Pancreas (tissue), 10 donors: ENCODE results near the gene NFIA. TPM values are rescaled to one million over a fixed set of nuclear protein-coding genes. Genes with fewer than 3 reads are reported as not detected.

Experiments
- ATAC-seq, 4 donors: fragments of 200-7000 bp; cut with Tn5 transposase; one replicate each; pipeline versions ENCODE4 v1.8.0 to v1.9.1; 2020; ENCODE audit warnings: mild to moderate bottlenecking in 4 of 4, moderate library complexity in 4 of 4
- DNase-seq, 6 donors: peaks; one replicate each; pipeline ENCODE4 v3.0.0-alpha.2; 2020
- FAIRE-seq: peaks from 2 replicates; lab custom pipeline; 2012; peaks lifted over from hg19 to GRCh38; lab: Jason Lieb, UNC
- H3K27ac ChIP-seq, 4 donors: fragments of 200-600 bp; sonication (generic); 1 replicate in 3 of 4; 2 replicates in 1 of 4; pipeline versions ENCODE4 v1.5.0 to v1.8.0; 2020
- H3K27me3 ChIP-seq, 4 donors: fragments of 200-600 bp; one replicate each; pipeline ENCODE4 v1.8.0; 2021
- H3K36me3 ChIP-seq, 3 donors: fragments of 200-600 bp; sonication (generic) in 1 of 3; one replicate each; pipeline versions ENCODE4 v1.5.0 to v1.8.0; 2020 to 2021
- H3K4me1 ChIP-seq, 3 donors: fragments of 200-600 bp; one replicate each; pipeline ENCODE4 v1.8.0; 2021
- H3K4me3 ChIP-seq, 4 donors: fragments of 200-600 bp; sonication (generic) in 2 of 4; one replicate each; pipeline versions ENCODE4 v1.5.0 to v1.8.0; 2020 to 2021
- H3K9me3 ChIP-seq, 4 donors: fragments of 200-600 bp; one replicate each; pipeline ENCODE4 v1.8.0; 2021
- CTCF ChIP-seq, 4 donors: fragments of 200-600 bp; sonication (generic) in 3 of 4; IDR thresholded peaks; one replicate each; pipeline versions ENCODE4 v1.5.0 to v1.8.0; 2021; ENCODE audit warnings: antibody characterized with exemption in 4 of 4
- WGBS, 2 donors: extraction: QIAGEN DNeasy Blood & Tissue Kit; methylation state at CpG; one replicate each; pipeline ENCODE4 v1.1.7; 2013; 5-methylcytosine and 5-hydroxymethylcytosine counted together
- intact Hi-C, 3 donors: fragments of 100-400 bp; cut with DNase I; formaldehyde crosslinking; loops; one replicate each; pipeline versions ENCODE4 v1.11.1 to v1.14.2; 2022
- polyA plus RNA-seq, 2 donors: library from polyadenylated mRNA; stranded (reverse); fragments of 200-250 nt; gene quantifications; one replicate each; pipeline ENCODE4 v1.2.3, GENCODE V29; 2013
- total RNA-seq, 6 donors: library from RNA; stranded (reverse); fragmentation: NEBNext Ultra II Directional in 4 of 6; extraction: Animal tissue kit (Norgen Biotek cat#: 25700) in 4 of 6; gene quantifications; one replicate each; pipeline versions ENCODE4 v1.2.1 to v1.2.4, GENCODE V29; 2021 to 2023
- donor health status: healthy with polysubstance abuse.
- donor health status: DM: no; HTN: no; CAD: no; lungs with moderate emphysema.
- donor health status: DM: no; HTN: no; CAD: no.
- donor health status: control.
- donor health status: control.
- donor health status: Bipolar disorder and iron deficiency.
- donor health status: DM: yes; HTN: yes; CAD: no.
- donor health status: DM: no; HTN: no; CAD: no.
- donor health status: DM: no; HTN: no; CAD: no.
- donor health status: DM: yes; HTN: yes; CAD: no.

Gene NFIA
- total and polyA plus RNA-seq, 8 donors, result 4.9 to 48.1 (median 30.2) TPM

- Histone ChIP-seq H3K27me3 (no peaks in the 10 kb centered on the region), H3K27ac (no peak overlapping the region), H3K4me3 (no peak overlapping the region), H3K9me3 (no peaks in the 10 kb centered on the region), H3K4me1 (no peaks in the 10 kb centered on the region), H3K36me3 (no peaks in the 10 kb centered on the region)
- no peak for TF ChIP-seq CTCF (IDR thresholded peaks at IDR 0.05)
- ATAC-seq (no peak), FAIRE-seq (no peak), DNase-seq (no peak)
- intact Hi-C loops, result no loop called here
- 84 to 87% methylated on average over 4 of the region's 4 CpGs for WGBS, 2 donors
Observed at GRCh38 chr1:61504852-61505390, 422.6 kb downstream of the NFIA start.

- Histone ChIP-seq H3K27me3 (no peaks in the 10 kb centered on the region), H3K36me3 (no peaks in the 10 kb centered on the region), H3K9me3 (no peaks in the 10 kb centered on the region), H3K4me3 (no peak overlapping the region), H3K27ac (no peak overlapping the region), H3K4me1 (no peaks in the 10 kb centered on the region)
- 91 to 96% methylated on average over 2 of the region's 2 CpGs for WGBS, 2 donors
- no peak for DNase-seq
- no peak for TF ChIP-seq CTCF (IDR thresholded peaks at IDR 0.05)
- no peak for ATAC-seq
- no peak for FAIRE-seq
- intact Hi-C loops, result no loop called here
Observed at GRCh38 chr1:61506236-61506635, 423.9 kb downstream of the NFIA start.

GRCh38 chr1:61506944-61507500, 424.7 kb downstream of the NFIA start:
- no peak overlapping the region for H3K27ac ChIP-seq
- H3K36me3 ChIP-seq, result no peaks in the 10 kb centered on the region
- no peak for TF ChIP-seq CTCF (IDR thresholded peaks at IDR 0.05)
- H3K4me1 ChIP-seq, result no peaks in the 10 kb centered on the region
- no peak for FAIRE-seq
- no peaks in the 10 kb centered on the region for H3K27me3 ChIP-seq
- no peak for DNase-seq
- intact Hi-C loops, result no loop called here
- no peak overlapping the region for H3K4me3 ChIP-seq
- no peak for ATAC-seq
- H3K9me3 ChIP-seq, result no peaks in the 10 kb centered on the region
- 86 to 92% methylated on average over 4 of the region's 4 CpGs for WGBS, 2 donors
